ENCODE measurements around the gene FIBP.
A peak's percentile ranks its signal among the peaks of the same experiment; 100 is the strongest.

FIBP gene

DNA sequence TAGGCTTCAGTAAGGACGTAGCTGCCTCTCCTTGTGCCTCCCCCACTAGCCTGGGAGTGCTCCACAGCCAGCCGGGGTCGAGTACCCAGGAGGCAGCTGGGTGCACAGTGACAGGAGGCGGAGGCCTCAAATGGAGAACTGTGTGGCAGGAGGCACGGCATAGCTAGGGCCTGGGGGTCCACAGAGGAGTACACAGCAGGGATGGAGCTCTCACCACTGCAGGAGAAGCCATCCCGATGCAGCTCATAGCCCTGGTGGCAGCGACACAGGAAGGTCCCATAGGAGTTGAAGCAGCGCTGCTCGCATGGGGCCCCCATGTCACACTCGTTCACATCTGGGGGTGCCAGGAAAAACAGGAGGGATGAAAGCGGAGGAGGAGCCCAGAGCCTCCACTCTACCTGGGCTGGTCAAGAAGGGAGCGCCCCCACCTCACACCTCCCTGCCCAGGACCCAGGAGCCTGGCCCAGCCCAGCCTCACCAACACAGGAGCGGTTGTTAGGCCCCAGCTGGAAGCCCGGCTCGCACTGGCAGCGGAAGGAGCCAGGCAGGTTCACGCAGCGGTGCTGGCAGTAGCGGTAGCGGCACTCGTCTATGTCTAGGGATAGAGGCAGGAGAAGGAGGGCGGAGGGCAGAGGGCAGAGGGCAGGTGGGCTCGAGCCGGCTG is 18.5 kb downstream of the FIBP start:
- DNase-seq, result no peak

DNA sequence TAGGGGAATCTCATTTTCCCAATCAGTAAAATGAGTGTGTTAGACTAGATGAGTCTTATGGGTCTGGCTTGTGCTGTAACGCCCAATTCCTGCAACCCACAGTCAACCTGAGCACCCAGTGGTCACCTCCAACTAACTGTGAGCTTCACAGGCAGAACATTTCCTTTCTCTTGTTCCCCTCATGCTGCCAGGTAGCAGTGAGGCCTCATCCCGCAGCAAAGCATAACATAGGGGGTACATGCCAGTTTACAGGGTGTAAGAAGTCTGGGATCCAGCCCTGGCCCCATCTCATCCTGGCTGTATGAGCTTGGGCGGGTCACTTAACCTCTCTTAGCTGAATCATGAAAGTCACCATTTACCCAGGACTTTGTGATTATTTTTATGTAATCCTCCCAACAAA is 19.4 kb downstream of the FIBP start:
- DNase-seq, result no peak

DNA sequence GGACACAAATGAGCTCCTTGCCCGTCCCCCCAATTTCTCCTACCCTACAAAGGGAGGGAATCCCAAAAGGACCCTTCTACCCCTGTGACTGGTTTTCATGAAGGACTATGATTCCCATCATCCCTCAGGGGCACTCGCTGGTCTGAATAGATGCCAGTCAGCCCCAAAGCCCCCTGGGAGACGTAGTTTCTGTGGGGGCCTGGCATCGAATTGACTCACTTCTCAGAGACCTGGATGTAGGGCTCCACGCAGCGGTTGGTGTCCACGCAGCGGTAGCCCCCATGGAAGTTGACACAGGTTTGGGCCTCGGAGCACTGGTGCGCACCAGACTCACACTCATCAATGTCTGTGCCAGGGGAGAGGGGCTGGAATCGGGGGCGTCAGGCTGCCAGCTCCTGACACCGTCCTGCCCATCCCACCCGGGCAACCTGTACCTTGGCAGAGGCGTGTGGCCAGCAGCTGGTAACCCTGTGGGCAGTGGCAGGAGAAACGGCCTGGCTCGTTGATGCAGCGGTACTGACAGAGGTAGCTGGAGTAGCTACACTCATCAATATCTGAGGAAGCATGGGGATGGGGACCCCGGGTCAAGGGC is 20.1 kb downstream of the FIBP start:
- no peak for DNase-seq

DNA sequence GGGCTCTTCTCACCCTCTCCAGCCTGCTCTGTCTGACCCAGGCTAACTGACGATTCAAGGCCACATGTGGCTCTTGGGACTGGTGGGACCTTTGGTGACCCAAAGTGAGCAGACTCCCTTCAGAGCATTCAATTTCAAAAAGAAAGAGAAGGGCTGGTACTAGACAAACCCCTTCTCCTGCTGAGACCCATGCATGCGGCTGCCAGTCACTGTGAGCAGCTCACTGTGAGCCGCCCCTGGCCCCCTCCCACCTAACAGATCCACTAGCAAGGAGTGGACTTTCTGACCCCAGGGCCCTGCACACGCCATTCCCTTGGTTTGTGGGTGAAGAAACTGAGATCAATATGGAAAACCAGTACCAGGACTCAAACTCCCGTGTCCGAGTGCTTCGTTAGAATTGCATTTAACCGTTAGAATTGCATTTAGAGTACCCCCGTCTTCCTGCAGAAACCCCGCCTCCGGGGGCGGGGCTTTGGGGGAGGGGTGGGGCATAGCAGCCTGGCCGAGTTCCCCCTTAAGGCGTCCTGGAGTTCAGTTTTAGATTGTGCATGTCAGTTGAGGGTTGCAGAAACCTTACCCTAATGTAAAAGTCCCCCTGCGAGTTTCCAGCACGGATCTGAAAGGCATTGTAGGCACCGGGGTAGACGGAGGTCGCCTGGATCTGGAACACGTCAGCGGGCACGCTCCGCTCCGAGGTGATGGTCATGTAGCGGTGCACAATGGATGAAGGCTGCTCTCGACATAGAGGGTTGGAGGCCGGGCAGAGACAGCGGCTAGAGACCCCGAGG is 20.8 kb downstream of the FIBP start:
- DNase-seq, result no peak

DNA sequence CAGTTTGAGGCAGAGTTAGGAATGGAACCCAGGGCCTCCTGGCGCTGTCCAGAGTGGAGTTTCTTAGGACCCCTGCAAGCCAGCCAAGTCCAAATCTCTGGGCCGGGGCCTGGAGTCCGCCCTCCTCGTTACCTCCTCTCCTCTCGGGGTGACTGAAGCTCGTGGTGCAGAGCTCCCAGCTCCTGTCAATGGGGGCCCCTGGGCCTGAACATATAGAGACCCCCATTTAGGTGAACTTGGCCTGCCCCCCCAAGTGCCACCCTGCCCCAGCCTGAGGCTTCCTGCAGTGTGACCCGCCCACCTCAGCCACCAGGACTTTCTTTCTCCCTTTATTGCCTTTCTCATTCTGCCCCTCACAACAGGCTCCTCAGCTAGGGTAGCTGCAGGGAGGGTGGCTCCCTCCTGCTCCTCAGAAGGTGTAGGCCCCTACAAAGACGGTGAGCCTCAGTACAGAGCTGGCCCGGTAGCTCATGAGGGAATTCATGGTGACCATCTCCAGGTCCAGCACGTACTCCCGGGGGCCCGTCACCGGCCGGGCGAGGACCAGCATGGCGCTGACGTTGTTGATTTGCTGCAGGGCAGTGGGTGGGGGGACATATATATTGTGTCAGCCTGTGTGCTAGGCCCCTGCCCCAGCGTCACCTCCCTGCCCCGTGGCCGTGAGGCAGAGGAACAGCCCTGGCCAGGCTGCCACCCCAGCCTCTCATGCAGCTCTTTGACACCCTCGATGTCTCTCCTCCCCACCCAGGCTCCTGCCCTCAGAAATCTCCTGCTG is 21.6 kb downstream of the FIBP start:
- no peak for DNase-seq

DNA sequence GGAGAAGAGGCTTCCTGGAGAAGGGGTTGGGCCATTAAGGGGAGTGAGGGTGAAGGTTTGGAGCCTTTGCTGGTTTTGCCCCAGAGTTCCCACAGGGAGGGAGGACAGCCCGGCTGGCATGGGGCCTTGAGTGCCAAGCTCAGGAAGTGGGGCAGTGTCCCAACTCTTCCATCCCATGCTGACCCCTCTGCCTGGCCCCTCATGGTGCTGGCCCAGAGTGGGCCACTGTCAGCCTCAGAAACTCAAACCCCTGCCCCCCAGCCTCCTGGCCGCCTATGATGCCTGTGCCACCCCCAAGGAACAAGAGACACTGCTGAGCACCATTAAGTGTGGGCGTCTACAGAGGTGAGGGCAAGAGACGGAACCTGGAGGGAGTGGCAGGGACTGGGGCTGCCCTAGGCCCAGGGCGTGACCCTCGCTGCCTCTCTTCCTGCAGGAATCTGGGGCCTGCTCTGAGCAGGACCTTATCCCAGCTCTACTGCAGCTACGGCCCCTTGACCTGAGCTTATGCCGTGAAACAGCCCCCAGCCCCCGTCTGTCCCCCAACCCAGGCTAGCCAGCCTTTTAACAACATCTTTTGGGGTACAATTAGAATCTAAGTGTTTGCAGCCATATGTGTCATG is 22.6 kb downstream of the FIBP start:
- no peak for DNase-seq

DNA sequence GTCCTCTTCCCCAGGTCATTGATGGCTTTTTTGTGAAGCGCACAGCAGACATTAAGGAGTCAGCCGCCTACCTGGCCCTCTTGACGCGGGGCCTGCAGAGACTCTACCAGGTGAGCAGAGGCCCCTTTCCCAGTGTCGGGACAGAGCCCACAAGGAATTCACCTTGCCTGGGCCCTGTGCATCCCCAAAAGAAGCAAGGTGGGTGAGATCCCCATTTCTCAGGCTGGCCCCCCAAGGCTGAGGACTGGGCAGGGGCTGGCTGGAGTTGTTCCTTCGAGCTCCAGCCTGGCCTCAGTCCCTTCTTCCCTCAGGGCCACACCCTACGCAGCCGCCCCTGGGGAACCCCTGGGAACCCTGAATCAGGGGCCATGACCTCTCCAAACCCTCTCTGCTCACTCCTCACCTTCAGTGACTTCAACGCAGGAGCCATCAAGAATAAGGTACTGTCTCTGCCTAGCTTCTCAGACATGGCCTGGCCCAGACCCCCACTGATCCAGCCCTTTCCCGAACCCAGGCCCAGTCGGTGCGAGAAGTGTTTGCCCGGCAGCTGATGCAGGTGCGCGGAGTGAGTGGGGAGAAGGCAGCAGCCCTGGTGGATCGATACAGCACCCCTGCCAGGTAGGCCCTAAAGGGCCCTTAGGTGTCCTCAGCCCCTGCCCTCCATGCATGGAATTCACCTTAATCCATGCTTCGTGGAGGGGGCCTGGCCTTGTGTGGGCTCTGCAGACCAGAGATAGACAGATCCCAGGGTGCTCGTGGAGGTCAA is 23.4 kb downstream of the FIBP start:
- DNase-seq, result no peak

DNA sequence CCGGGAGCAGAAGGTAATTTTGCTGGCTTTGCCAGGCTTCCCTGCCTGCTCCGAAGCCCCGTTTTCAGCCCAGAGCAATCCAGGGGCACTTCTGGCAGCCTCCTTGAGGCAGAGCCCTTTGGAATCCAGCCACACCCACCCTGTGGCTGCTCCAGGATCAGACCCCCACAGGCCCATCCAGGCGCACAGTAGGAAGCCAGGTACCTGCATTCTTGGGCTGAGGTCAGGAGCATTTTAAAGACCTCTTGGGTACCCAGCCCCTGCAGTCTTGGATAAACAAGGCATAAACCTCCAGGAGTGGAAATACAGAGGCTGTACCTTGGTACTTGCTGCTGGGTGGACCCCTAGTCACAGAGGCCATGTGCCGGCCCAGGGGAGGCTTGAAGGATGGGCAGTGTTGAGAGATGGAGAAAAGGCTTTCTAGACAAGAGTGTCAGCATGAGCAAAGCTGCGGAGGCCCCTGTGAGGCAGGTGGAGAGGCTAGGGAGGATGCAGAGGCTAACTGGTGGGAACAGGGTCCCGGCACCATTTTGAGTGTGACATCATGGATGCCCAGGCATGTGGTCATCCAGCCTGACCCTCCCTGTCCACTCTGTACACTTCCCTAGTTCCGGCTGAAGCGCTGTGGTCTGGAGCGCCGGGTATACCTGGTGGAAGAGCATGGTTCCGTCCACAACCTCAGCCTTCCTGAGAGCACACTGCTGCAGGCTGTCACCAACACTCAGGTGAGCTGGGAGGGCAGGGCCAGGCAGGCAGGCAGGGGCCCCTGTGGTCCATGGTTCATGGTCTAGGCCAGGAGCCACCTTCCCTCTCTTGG is 24.2 kb downstream of the FIBP start:
- DNase-seq, result no peak

DNA sequence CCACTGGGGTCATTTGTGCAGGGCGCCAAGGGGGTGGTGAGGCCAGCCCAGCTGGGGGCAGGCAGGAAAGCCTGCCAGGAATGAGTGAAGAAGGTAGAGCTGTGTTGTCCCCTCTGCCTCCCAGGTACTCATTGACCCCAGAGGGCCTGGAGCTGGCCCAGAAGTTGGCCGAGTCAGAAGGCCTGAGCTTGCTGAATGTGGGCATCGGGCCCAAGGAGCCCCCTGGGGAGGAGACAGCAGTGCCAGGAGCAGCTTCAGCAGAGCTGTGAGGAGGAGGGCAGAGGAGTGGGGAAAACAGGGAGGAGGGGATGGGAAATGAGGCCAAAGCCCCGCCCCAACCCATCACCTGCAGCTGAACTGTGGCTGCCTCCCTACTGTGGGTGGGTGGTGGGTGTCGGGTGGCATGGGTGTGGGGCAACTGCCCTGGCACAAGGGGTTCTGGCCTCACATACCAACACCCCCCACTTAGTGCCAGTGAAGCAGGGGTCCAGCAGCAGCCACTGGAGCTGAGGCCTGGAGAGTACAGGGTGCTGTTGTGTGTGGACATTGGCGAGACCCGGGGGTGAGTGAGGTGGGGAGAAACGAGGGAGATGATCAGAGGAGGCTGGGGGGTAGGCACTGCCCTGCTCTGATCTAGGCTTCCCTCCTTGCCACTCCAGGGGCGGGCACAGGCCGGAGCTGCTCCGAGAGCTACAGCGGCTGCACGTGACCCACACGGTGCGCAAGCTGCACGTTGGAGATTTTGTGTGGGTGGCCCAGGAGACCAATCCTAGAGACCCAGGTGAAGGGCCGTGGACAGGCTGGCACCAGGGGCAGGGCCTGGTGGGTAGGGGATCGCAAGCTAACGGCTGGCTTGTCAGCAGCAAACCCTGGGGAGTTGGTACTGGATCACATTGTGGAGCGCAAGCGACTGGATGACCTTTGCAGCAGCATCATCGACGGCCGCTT is 25.1 kb downstream of the FIBP start:
- no peak for DNase-seq

DNA sequence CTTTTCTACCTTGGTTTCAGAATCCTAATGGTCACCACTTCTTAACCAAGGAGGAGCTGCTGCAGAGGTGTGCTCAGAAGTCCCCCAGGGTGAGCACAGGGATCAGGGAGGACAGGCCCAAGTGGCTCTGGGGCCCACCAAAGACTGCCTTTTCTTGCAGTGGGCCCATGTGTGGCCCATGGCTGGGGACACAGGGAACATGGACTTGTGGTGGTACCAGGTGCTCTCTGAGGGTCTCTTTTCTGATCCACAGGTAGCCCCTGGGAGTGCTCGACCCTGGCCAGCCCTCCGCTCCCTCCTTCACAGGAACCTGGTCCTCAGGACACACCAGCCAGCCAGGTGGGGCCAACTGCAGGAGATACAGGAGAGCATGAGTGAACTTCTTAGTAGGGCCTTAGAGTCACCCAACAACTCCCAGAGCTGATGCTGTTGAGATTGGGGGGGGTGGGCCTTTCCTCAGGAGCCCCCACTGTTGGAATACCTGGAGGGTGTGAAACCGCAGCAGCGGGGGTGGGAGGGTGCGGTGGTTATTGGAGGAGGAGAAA is 26.0 kb downstream of the FIBP start:
- no peak for DNase-seq

DNA sequence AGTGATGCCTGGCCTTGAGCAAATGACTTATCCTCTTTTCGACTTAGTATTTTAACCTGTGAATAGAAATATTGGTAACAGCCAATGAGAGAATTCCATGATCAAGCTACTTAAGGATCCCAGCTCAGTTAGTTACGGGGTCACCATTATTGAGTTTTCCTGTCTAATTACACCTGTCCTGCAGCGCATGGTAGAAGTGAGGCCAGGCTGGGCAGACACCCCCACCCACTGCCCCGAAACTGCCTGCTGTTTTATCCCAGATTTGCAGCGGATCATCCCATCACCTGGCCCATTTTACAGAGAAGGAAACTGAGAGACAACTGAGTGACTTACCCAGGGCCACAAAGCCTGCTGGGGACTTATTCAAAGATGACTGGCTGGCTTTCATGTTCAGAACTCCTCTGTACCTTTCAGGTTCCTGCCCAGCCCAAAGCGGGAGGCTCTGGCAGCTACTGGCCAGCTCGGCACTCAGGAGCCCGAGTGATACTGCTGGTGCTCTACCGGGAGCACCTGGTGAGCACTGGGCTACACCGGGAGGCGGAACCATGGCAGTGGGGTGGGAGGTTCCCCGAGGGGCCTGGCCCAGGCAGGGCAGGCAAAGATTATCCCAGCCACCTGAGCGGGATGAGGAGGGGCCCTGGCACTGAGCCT is 26.6 kb downstream of the FIBP start:
- DNase-seq, result no peak

DNA sequence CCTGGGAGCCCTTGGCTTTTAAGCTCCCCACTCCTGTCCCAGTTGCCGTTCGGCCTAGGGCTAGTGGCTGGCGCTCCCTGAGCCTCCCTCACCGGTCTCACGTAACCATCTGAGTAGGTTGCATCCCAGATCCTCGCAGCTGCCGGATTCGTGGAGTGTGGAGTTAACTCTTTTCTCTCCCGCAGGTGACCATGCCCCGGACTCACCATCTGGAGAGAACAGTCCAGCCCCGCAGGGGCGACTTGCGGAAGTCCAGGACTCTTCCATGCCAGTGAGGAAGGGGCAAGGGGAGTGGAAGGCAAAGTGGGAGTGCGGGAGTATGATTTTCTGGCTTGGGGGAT is 27.1 kb downstream of the FIBP start:
- no peak for DNase-seq

DNA sequence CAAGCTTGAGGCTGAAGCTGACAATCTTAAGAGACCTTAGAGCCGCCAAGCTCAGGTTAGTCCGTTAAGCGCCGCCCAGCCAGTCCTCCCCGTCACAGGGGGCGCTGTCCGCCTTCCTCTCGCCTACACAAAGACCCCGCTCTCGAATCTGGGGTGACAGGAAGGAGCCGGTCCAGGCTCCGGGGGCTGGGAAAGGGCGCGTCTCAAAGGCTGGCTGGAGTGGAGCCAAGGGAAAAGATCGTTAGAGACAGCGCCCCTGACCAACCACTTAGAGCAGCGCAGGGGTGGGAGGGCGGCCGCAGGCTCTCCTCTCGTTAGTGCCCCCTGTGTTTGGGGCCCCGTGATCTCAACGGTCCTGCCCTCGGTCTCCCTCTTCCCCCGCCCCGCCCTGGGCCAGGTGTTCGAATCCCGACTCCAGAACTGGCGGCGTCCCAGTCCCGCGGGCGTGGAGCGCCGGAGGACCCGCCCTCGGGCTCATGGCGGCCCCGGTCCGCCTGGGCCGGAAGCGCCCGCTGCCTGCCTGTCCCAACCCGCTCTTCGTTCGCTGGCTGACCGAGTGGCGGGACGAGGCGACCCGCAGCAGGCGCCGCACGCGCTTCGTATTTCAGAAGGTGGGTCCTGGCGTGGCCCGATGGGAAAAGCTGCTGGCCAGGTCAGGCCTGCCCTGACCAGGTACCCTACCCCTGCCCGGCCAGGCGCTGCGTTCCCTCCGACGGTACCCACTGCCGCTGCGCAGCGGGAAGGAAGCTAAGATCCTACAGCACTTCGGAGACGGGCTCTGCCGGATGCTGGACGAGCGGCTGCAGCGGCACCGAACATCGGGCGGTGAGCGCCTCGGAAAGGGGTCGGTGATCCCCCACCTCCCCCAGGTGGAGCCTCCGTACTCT is 27.8 kb downstream of the FIBP start, which contains the start of gene MUS81:
Gene MUS81, plus strand, starts transcription at position 156 of the 887 bp plus-strand sequence. Its CDS starts 321 bp downstream, at position 477.
- peak; percentile 93 to 95 for DNase-seq

DNA sequence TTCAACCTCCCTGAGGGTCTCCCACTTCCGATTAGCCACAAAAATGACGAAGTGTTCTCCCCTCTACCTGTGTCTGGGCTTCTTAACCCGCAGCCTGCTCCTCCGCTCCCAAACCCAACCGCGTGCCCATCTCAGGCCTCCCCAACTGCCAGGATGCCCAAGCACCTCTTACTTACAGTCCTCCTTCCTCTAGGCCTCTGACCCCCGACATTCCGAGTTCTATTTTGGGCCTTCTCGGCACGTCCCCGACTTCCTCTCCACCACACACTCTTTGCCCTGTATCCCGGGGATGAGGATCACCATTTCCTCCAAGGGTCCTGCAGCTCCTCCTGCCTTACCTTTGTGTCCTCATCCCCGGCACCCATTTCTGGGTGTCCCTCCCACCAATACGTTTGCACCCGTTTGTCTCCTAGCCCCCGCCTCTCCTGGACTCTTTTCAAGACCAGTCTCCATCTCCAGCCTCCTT is 28.4 kb downstream of the FIBP start:
- DNase-seq, result peak in 1 of 2 experiments; percentile 42

DNA sequence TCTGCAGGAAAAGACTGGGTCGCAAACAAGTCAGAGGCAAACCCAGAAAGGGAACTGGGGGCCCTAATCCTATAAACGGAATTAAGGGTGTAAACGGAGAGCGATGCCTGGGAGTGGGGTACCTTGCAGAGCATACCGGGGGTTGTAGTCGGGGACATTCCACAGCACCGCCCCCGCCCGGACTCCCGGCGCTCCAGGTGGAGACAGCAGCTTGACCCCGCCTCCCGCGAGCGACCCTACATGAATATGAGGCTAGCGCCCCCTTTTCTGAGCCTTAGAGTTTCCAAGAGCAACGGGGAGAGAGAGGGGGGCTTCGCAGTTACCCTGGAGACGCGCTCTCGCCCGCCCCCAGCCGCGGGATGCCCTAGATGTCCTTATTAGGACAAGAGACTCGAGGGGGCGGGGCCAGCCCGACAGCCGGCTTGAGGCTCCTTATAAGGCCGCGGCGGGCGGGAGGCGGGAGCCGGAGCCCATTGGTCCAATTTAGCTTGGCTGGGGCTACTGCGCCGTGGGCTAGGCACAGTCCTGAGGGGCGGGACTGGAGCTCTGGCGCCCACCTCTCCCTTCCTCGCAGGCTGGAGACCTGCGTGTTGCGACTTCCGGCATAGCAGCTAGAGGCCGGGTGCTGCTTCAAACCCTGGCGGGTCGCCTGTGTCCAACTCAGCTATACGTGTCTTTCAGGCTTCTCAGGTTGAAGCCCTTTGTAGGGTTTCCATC is 29.0 kb downstream of the FIBP start:
- peak; percentile 98 for DNase-seq

DNA sequence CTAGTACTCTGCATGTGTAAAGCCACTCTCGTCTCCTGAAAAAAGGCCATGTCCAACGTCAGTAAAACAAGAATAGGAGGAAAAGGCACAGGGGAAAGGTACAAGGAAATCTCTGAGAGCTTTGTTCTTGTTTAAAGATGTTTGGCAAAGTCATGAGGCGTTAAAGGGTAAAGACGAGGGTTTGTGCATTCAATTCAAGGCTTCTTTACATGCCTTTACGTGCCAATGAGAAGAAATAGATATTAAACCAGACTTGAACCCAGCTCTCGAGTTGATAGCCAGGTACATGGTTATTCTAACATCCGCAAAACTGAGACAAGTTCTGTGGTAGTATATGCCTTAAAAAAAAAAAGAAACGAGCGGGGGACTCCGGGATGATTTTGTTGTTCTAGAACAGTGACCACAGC is 29.6 kb downstream of the FIBP start:
- no peak for DNase-seq

Measured in stimulated activated CD4-positive, alpha-beta T cell treated with anti-CD3 and anti-CD28 coated beads, Interleukin-4, amount 100 ng/mL, for 4 hours (primary cell).